ENCODE data around the gene SYF2. TPM values are rescaled to one million over a fixed set of nuclear protein-coding genes. Genes with fewer than 3 reads are reported as not detected.
A peak's percentile ranks its signal among the peaks of the same experiment; 100 is the strongest.

Gene SYF2
- total and polyA plus RNA-seq, 2 experiments from 2014 or later: 24.6 to 82.6 TPM

DNA sequence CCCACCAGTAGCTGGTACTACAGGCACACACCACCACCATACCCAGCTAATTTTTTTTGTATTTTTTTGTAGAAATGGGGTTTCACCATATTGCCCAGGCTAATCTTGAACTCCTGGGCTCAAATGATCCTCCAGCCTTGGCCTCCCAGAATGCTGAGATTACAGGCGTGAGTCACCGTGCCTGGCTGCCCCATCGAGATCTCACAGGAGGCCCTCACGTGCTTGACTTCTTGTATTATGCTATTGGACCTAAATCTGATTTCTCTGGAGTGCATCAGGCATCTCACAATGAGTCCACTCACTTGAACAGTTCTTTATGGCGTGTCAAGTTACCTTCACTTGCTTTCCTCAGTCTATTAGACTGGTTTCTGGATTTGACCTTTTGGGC lies 24.3 kb upstream of the SYF2 start (continued):
- TF ChIP-seq, protein P1, sequence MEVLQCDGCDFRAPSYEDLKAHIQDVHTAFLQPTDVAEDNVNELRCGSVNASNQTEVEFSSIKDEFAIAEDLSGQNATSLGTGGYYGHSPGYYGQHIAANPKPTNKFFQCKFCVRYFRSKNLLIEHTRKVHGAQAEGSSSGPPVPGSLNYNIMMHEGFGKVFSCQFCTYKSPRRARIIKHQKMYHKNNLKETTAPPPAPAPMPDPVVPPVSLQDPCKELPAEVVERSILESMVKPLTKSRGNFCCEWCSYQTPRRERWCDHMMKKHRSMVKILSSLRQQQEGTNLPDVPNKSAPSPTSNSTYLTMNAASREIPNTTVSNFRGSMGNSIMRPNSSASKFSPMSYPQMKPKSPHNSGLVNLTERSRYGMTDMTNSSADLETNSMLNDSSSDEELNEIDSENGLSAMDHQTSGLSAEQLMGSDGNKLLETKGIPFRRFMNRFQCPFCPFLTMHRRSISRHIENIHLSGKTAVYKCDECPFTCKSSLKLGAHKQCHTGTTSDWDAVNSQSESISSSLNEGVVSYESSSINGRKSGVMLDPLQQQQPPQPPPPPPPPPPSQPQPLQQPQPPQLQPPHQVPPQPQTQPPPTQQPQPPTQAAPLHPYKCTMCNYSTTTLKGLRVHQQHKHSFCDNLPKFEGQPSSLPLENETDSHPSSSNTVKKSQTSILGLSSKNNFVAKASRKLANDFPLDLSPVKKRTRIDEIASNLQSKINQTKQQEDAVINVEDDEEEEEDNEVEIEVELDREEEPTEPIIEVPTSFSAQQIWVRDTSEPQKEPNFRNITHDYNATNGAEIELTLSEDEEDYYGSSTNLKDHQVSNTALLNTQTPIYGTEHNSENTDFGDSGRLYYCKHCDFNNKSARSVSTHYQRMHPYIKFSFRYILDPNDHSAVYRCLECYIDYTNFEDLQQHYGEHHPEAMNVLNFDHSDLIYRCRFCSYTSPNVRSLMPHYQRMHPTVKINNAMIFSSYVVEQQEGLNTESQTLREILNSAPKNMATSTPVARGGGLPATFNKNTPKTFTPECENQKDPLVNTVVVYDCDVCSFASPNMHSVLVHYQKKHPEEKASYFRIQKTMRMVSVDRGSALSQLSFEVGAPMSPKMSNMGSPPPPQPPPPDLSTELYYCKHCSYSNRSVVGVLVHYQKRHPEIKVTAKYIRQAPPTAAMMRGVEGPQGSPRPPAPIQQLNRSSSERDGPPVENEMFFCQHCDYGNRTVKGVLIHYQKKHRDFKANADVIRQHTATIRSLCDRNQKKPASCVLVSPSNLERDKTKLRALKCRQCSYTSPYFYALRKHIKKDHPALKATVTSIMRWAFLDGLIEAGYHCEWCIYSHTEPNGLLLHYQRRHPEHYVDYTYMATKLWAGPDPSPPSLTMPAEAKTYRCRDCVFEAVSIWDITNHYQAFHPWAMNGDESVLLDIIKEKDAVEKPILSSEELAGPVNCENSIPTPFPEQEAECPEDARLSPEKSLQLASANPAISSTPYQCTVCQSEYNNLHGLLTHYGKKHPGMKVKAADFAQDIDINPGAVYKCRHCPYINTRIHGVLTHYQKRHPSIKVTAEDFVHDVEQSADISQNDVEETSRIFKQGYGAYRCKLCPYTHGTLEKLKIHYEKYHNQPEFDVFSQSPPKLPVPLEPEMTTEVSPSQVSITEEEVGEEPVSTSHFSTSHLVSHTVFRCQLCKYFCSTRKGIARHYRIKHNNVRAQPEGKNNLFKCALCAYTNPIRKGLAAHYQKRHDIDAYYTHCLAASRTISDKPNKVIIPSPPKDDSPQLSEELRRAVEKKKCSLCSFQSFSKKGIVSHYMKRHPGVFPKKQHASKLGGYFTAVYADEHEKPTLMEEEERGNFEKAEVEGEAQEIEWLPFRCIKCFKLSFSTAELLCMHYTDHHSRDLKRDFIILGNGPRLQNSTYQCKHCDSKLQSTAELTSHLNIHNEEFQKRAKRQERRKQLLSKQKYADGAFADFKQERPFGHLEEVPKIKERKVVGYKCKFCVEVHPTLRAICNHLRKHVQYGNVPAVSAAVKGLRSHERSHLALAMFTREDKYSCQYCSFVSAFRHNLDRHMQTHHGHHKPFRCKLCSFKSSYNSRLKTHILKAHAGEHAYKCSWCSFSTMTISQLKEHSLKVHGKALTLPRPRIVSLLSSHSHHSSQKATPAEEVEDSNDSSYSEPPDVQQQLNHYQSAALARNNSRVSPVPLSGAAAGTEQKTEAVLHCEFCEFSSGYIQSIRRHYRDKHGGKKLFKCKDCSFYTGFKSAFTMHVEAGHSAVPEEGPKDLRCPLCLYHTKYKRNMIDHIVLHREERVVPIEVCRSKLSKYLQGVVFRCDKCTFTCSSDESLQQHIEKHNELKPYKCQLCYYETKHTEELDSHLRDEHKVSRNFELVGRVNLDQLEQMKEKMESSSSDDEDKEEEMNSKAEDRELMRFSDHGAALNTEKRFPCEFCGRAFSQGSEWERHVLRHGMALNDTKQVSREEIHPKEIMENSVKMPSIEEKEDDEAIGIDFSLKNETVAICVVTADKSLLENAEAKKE (CRISPR knock-in tag; IDR thresholded peaks at IDR 0.05): no peak
- TF ChIP-seq CREB1 (CRISPR knock-in tag; IDR thresholded peaks at IDR 0.05; ENCODE audit: low read depth) (no peak), EZH2phosphoT487 (IDR thresholded peaks at IDR 0.05; ENCODE audit: unreplicated experiment) (no peak), ZNF331 (CRISPR knock-in tag; IDR thresholded peaks at IDR 0.05; ENCODE audit: low read depth) (no peak), JUNB (IDR thresholded peaks at IDR 0.05; ENCODE audit: unreplicated experiment) (no peak)

- H3K4me1 Mint-ChIP-seq: peaks cover 17% of the 10 kb centered on the region; the same call in 2 of the 3 replicates
- no peaks in the 10 kb centered on the region for H3K27me3 ChIP-seq (ENCODE audit: insufficient read depth)
- no peak overlapping the region for H3K27ac Mint-ChIP-seq
- ATAC-seq (peak; percentile 45), DNase-seq (ENCODE audit: low spot score) (no peak)
- H4K20me1 ChIP-seq (replicated peaks; ENCODE audit: insufficient read depth): peaks cover 2% of the 10 kb centered on the region; the same call in 1 of the 2 replicates
- no peaks in the 10 kb centered on the region for H3K9me3 Mint-ChIP-seq
- peaks cover 5% of the 10 kb centered on the region; the same call in 1 of the 2 replicates for H3K79me2 ChIP-seq (replicated peaks; ENCODE audit: insufficient read depth)
- no peaks in the 10 kb centered on the region for H3K36me3 ChIP-seq (ENCODE audit: insufficient read depth)
- no peaks in the 10 kb centered on the region for H3F3A ChIP-seq (replicated peaks; ENCODE audit: low read depth)
- H3K27ac ChIP-seq (ENCODE audit: low read depth): no peak overlapping the region
- H3K4me2 ChIP-seq: no peak overlapping the region
- H3K27me3 Mint-ChIP-seq (ENCODE audit: insufficient read depth, low read depth, poor library complexity): peaks cover 5% of the 10 kb centered on the region
- H3K4me3 ChIP-seq: no peak overlapping the region
- no peaks in the 10 kb centered on the region for H3K9me2 ChIP-seq (ENCODE audit: insufficient read depth)
- no peak overlapping the region for H3K4me3 Mint-ChIP-seq
- H3K4me1 ChIP-seq (ENCODE audit: insufficient read depth): peaks cover 10% of the 10 kb centered on the region; the same call in 1 of the 2 replicates
- H3K36me3 Mint-ChIP-seq (ENCODE audit: low read depth): no peaks in the 10 kb centered on the region
- H2AFZ ChIP-seq: no peak overlapping the region
- TF ChIP-seq JUNB (IDR thresholded peaks at IDR 0.05; ENCODE audit: unreplicated experiment) (no peak), ETS1 (IDR thresholded peaks at IDR 0.05) (no peak), STAT1 (IDR thresholded peaks at IDR 0.05; ENCODE audit: unreplicated experiment) (no peak), POLR2AphosphoS5 (IDR thresholded peaks at IDR 0.05; ENCODE audit: low read depth) (no peak), CREB1 (CRISPR knock-in tag; IDR thresholded peaks at IDR 0.05; ENCODE audit: low read depth) (no peak), ZNF331 (CRISPR knock-in tag; IDR thresholded peaks at IDR 0.05; ENCODE audit: low read depth) (no peak), EZH2phosphoT487 (IDR thresholded peaks at IDR 0.05; ENCODE audit: unreplicated experiment) (no peak)
These were observed 23.6 kb upstream of the SYF2 start for GRCh38 chr1:25255706-25256577.
